ENCODE data around the gene GBF1.
"Not testable (repeated sequence)": the region's sequence is repeated elsewhere in the genome, so short reads cannot be mapped to it uniquely, and the experiment has no call there.

Gene GBF1

DNA sequence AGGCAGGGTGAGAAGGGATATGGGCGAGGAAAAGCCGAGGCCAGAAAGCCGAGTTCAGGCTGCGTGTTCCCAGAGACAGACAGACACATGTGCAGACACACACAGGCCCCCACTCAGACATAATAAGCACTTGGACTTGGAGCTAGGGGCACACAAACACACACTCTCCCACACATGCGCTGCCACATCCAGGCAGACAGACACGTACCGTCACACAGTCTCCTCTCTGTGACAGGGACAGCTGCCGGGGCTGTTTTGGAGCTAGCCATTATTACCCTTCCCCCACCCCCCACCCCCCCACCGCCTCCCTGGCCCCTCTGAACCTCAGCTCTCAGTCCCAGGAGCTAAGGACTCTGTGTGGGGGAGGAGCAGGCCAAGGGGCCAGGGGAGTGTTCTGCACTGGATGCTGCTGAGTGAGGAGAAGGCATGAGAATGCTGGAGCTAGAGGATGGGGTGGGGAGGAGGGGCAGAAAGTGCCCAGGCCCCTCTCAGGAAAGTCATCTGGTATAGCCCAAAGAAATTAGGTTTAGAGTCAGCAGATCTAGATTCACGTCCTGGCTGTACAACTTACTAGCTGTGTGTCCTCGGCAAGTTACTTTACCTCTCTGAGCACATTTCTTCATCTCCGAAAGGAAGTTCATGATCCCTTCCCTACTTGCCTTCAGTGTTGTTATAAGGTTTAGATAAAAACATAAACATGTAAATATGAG lies 10.3 kb upstream of the GBF1 start:
- no peak for DNase-seq (ENCODE audit: low spot score)

- no peak for DNase-seq (ENCODE audit: low spot score)
These were observed 9.8 kb upstream of the GBF1 start for GRCh38 chr10:102235598-102235920.

GRCh38 chr10:102236006-102236405 lies 9.3 kb upstream of the GBF1 start:
- no peak for DNase-seq (ENCODE audit: low spot score)

DNA sequence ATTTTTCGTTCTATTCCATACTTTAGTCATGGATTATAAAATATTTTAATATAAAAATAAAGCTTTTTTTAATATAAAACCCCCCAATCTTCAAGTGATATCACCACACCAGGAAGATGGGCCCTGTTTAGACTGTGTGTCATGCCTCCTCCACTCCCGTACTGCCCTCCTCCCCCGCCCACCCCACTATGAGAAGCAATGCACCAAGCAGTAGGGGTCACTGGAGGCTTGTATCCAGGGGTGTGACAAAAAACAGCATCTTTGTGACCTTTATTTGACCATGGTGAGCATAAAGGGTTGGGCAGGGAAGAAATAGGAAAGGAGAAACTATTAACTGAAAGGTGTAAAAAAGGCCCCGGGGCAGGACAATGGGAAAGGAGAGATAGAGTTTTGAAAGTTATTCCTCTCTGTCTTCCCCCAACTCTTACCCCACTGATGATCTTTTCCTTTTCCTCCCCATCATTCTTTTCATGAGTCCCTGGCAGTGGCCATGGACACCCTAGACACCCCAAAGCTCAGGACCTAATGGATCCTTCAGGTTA lies 7.5 kb upstream of the GBF1 start:
- DNase-seq (ENCODE audit: low spot score), result no peak

DNA sequence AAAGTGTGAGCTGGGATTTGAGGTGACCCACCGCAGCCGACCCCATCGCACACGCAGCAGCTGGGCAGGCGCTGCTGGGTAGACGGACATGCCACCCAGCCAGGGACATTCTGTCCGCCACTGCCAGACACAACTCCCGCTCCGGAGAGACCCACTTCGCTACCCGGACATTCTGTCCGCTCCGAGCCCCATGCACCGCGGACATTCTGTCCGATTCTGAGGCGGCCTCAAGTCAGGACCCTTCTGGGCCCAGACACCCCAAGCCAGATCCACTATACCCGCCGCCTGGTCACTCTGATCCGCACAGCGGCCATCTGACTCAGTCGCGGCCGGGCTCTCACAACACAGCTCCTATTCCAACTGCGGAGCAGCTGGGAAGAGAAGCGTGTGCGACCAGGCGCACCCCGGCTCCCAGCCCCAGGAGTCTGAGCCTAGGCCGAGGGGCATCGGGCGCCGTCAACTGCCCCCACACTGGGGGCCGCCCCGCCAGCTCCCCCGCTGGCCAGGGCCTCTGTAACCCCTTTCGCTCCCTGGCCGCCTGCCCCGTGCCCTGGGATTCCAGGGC lies 4.8 kb upstream of the GBF1 start:
- no peak for DNase-seq (ENCODE audit: low spot score)

DNA sequence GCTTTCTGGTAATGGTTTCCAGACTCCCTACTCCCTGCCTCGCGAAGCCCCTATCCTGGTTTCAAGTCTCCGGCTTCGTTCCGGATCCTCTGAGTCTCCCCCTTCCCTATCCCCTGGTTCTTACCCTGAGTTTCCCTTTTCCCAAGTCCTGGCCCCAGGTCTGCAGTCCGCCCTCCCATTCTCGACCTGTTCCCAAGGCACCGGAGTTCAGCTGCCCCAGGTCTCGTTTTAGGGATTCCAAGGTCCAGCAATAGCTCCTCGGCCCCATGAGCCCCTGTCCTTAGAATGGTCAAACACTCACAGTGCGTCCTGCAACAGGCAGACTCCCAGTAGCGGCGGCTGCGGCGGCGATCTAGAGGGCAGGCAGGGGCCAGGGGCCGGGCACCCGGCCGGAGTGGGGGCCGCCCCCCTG lies 4.3 kb upstream of the GBF1 start:
- no peak for DNase-seq (ENCODE audit: low spot score)

- DNase-seq (ENCODE audit: low spot score), result peak; percentile 99
These were observed 3.8 kb upstream of the GBF1 start, which contains the start of gene PITX3 for GRCh38 chr10:102241444-102242117. Gene PITX3, minus strand, starts transcription at chr10:102241512. Its CDS starts 9,432 bp downstream, at chr10:102232080.

GRCh38 chr10:102242118-102242485 lies 3.2 kb upstream of the GBF1 start:
- DNase-seq (ENCODE audit: low spot score), result no peak

DNA sequence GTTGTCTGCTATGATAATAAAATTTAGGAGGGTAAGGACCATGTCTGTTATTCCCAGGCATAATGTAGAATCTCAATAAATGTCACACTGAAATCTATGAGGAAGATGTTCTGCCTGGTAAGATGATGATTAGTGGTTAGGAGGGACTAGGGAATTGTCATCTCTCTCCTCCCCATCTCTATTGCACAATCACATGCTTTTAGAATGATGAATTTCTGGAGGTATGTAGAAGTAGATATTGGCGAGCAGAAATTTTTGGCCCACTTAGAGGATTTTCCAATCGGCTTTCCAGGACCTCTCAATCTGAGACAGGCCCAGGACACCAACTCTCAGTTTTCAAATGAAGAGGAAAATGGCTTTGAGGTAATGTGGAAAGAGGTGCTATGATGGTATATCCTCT lies 2.0 kb upstream of the GBF1 start:
- no peak for DNase-seq (ENCODE audit: low spot score)

DNA sequence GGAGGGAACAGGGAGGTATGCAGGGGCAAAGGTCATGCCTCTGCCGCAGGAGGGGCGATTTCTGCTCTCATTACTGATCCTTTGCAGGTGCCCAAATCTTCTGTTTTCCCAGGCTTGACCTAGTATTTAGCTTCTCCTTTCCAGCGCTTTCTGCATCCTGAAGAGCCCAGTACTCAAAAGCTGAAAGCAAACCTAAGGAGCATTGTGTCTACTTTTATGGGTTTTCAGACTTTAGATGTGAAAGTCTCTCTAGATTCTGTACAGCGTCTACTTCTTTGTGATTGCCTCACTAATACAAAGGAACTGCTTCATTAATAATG lies 560 bp downstream of the GBF1 start:
- no peak for DNase-seq (ENCODE audit: low spot score)

DNA sequence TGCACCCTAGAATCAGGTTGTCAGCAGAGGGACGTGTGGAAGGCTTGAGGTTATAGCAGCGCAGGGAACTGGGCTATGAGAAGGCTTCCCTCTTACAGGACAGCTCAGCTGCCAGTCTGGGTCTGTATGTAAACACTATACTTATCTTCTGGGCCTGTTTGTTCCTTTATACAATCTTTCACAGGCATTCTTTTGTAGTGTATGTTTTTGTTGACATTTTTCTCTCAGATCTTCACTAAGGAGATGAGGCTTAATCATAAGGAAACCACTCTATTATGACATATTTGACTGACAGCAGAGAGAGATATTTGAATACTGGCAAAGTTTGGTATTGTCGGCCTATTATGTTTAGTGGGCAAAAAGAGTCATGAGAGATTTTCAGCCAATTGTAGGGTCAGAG lies 929 bp downstream of the GBF1 start:
- DNase-seq (ENCODE audit: low spot score), result no peak

- DNase-seq (ENCODE audit: low spot score), result no peak
These were observed 2.4 kb downstream of the GBF1 start for GRCh38 chr10:102247734-102248133.

- DNase-seq (ENCODE audit: low spot score), result not testable (repeated sequence)
These were observed 7.2 kb downstream of the GBF1 start for GRCh38 chr10:102252508-102252907.

- no peak for DNase-seq (ENCODE audit: low spot score)
These were observed 9.1 kb downstream of the GBF1 start for GRCh38 chr10:102254426-102254825.

DNA sequence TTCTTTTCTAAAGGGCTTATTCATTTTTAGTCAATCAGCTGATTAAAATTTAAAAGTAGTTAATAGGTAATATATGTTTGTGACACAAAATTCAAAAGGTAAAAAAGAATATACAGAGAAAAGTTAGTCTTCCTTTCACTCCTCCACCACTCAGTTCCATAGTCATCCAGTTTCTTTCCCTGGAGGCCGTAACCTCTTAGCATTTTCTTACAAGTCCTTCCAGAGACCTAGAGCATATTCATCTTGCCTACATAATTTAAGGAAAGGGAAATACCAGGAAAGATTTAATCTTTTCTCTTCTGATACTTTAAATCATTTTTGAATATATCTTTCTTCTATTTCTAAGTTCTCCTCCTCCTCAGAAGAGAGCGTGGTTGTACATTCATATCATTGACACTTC lies 10.1 kb downstream of the GBF1 start:
- no peak for DNase-seq (ENCODE audit: low spot score)

DNA sequence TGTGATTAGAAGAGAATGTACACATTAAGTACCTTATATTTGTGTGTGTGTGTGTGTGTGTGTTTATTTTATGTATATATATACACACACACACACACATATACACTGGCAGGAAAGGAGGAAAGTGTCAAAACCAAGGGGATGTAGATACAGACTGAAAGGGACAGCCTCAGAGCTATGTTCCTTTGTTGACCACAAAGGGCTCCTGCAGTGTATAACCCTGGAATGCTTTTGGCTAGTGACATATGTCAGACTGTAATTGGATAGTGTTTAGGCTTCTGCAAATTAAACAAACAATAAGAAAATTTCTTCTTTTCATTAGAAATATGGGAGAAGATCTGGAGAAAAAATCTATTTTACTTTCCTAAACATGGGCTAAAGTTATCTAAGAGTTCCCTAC lies 15.9 kb downstream of the GBF1 start:
- DNase-seq (ENCODE audit: low spot score), result no peak

GRCh38 chr10:102261842-102262241 lies 16.5 kb downstream of the GBF1 start:
- DNase-seq (ENCODE audit: low spot score), result no peak

DNA sequence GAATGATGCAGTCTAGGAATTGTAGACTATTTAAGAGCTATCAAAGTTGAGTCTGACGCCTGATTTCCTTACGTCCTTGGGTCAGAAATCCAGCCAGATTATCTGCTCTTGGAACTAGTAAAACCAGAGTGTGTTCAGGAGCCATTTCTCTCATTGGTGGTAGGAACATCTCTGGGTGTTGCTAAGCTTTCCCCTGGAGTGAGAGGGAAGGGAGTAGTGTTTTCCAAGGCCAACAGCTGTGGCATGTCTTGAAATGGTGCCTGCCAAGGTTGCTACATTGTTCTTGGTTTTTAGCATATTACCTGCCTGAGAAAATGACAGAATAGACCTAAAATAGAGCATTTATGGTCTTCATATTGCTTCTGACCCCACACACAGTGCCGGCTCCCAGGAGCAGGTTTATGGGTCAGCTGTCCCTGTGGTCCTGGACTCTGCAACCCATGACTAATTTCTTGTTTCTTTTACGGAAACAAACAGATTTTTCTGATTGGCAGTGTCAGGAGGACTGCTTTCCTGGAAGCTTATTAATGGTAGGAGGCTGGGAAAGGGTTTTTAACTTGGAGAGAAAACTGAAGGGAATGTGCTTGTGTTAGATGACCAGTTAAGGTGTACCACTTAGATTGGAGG lies 17.5 kb downstream of the GBF1 start:
- no peak for DNase-seq (ENCODE audit: low spot score)

- DNase-seq (ENCODE audit: low spot score), result no peak
These were observed 19.0 kb downstream of the GBF1 start for GRCh38 chr10:102264371-102264770.

DNA sequence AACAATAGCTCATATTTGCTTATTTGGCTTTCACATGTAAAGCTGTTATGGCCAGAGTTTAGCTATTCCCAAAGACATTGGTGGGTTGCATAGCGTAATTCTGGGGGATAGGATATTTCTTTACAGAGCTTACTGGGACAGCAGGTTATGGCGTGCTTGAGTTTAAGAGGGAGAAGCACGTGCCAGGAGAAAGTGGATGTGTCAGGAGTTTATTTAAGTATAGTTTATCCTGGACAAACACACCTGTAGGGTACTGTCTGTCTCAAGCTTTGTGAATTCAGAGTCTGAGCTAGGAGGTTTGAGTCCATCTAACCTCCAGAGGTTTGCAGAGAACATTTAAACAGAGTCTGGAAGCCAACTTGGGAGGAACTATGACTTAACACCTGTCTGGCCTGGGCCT lies 21.3 kb downstream of the GBF1 start:
- no peak for DNase-seq (ENCODE audit: low spot score)

GRCh38 chr10:102267748-102268147 lies 22.4 kb downstream of the GBF1 start:
- DNase-seq (ENCODE audit: low spot score), result no peak

- DNase-seq (ENCODE audit: low spot score), result no peak
These were observed 23.1 kb downstream of the GBF1 start for GRCh38 chr10:102268375-102268888.

GRCh38 chr10:102269017-102269416 lies 23.7 kb downstream of the GBF1 start:
- DNase-seq (ENCODE audit: low spot score), result peak; percentile 63

All from left forelimb (tissue), 1 donor.